HepG2 (cell line): Measurements from ENCODE around the gene EIF5A. TPM values are rescaled to one million over a fixed set of nuclear protein-coding genes. Genes with fewer than 3 reads are reported as not detected.

Source experiments
- ATAC-seq: fragments of 200-7000 bp; cut with Tn5 transposase; 3 replicates; pipeline ENCODE4 v1.9.1; 2020; ENCODE audit warnings: mild to moderate bottlenecking, moderate library complexity
- BruUV-seq: library from RNA; stranded (reverse); fragments of 400-500 nt; replicated peaks from 2 replicates; lab custom pipeline; 2021; lab: Mats Ljungman, UMichigan
- CTCF ChIA-PET: fragments of 300-600 bp; formaldehyde crosslinking; extraction: SDS; loops from one replicate; lab custom pipeline; 2021; ENCODE audit warnings: low total read pairs, inconsistent platforms, low intra/inter-chr PET ratio; lab: Yijun Ruan, JAX
- POLR2A ChIA-PET: fragments of 350-600 bp; sonication (Branson Sonifier 250); formaldehyde crosslinking; loops from one replicate; lab custom pipeline; 2020; ENCODE audit warnings: antibody characterized with exemption, inconsistent platforms; lab: Yijun Ruan, JAX
- DNase-seq: peaks from one replicate; pipeline ENCODE4 v3.0.0-alpha.2; 2015; ENCODE audit warnings: low spot score
- FAIRE-seq: peaks from 3 replicates; lab custom pipeline; 2011; peaks lifted over from hg19 to GRCh38; lab: Jason Lieb, UNC
- H2AFZ ChIP-seq: one replicate; pipeline ENCODE4 v1.6.1; 2011; ENCODE audit warnings: low read length, inconsistent platforms
- H3K27ac ChIP-seq: fragments of 300-600 bp; 3 replicates; pipeline ENCODE4 v1.8.0; 2011; ENCODE audit warnings: mixed run types, mild to moderate bottlenecking, mixed read lengths, low read length, inconsistent platforms; ENCODE audit not compliant: insufficient read depth; ENCODE audit errors: extremely low read length
- H3K27me3 ChIP-seq, 2 experiments: fragments of 200-600 bp in 1 of 2; 2 replicates in 1 of 2; 3 replicates in 1 of 2; pipeline versions ENCODE4 v1.6.0 to v1.8.0; 2011; ENCODE audit warnings: low read length in 2 of 2, mild to moderate bottlenecking in 2 of 2, moderate library complexity in 2 of 2, inconsistent platforms in 1 of 2; ENCODE audit not compliant: insufficient read depth in 2 of 2, control insufficient read depth in 1 of 2
- H3K36me3 ChIP-seq, 2 experiments: fragments of 200-600 bp in 1 of 2; replicated peaks in 1 of 2; 2 replicates in 1 of 2; 3 replicates in 1 of 2; pipeline versions ENCODE4 v1.5.1 to v1.8.0; 2011; ENCODE audit warnings: low read length in 2 of 2, inconsistent platforms in 1 of 2; ENCODE audit not compliant: insufficient read depth in 2 of 2, control insufficient read depth in 1 of 2
- H3K4me1 ChIP-seq: 2 replicates; pipeline ENCODE4 v1.5.1; 2012; ENCODE audit warnings: low read length, inconsistent platforms; ENCODE audit not compliant: insufficient read depth
- H3K4me2 ChIP-seq: 2 replicates; pipeline ENCODE4 v1.6.0; 2011; ENCODE audit warnings: low read depth, low read length, inconsistent platforms
- H3K4me3 ChIP-seq, 3 experiments: fragments of 200-600 bp in 1 of 3; sonication (generic), shearing (Covaris generic) in 1 of 3; replicated peaks in 1 of 3; 2 replicates each; pipeline ENCODE4 v1.5.1; 2011 to 2016; ENCODE audit warnings: low read length in 3 of 3, inconsistent platforms in 2 of 3, low read depth in 2 of 3, mild to moderate bottlenecking in 2 of 3, control low read depth in 1 of 3, mixed read lengths in 1 of 3; ENCODE audit not compliant: insufficient read depth in 1 of 3
- H3K79me2 ChIP-seq: one replicate; pipeline ENCODE4 v1.6.1; 2011; ENCODE audit warnings: low read length, inconsistent platforms; ENCODE audit not compliant: insufficient read depth
- H3K9ac ChIP-seq: 2 replicates; pipeline ENCODE4 v1.6.0; 2011; ENCODE audit warnings: mild to moderate bottlenecking, low read depth, low read length, inconsistent platforms; ENCODE audit not compliant: insufficient read depth
- H3K9me3 ChIP-seq: 2 replicates; pipeline ENCODE4 v1.5.1; 2012; ENCODE audit warnings: mild to moderate bottlenecking, low read length
- H4K20me1 ChIP-seq: 2 replicates; pipeline ENCODE4 v1.6.0; 2011; ENCODE audit warnings: inconsistent platforms, mild to moderate bottlenecking, low read length, moderate library complexity; ENCODE audit not compliant: insufficient read depth
- ARID2 ChIP-seq: sonication (generic); formaldehyde crosslinking; IDR thresholded peaks from 2 replicates; pipeline ENCODE4 v1.8.1; 2022; ENCODE audit warnings: mild to moderate bottlenecking, missing genetic modification reagents, borderline replicate concordance
- ARNT2 ChIP-seq: sonication (generic); formaldehyde crosslinking; IDR thresholded peaks from 2 replicates; pipeline ENCODE4 v1.8.0; 2022; ENCODE audit warnings: mild to moderate bottlenecking, low read depth, missing genetic modification reagents, moderate library complexity
- ATF5 ChIP-seq: sonication (generic); formaldehyde crosslinking; IDR thresholded peaks from 2 replicates; pipeline ENCODE4 v1.4.0; 2020; ENCODE audit warnings: mild to moderate bottlenecking, low read depth, missing genetic modification reagents
- BATF2 ChIP-seq: sonication (generic); formaldehyde crosslinking; IDR thresholded peaks from 2 replicates; pipeline ENCODE4 v1.8.0; 2022; ENCODE audit warnings: mild to moderate bottlenecking, missing genetic modification reagents, moderate library complexity
- CBX1 ChIP-seq: IDR thresholded peaks from one replicate; pipeline ENCODE4 v1.6.1; 2016; ENCODE audit warnings: antibody characterized with exemption, low read depth
- EZH2 ChIP-seq: conservative IDR thresholded peaks from 2 replicates; pipeline ENCODE4 v1.6.1; 2012; ENCODE audit warnings: mild to moderate bottlenecking, low read depth, low read length, moderate library complexity
- GATAD2A ChIP-seq: IDR thresholded peaks from 2 replicates; pipeline ENCODE4 v1.6.1; 2016
- GTF3A ChIP-seq: sonication (generic); formaldehyde crosslinking; conservative IDR thresholded peaks from 2 replicates; pipeline ENCODE4 v1.4.0; 2020; ENCODE audit warnings: mild to moderate bottlenecking, missing genetic modification reagents
- HIVEP1 ChIP-seq: sonication (generic); formaldehyde crosslinking; IDR thresholded peaks from 2 replicates; pipeline ENCODE4 v1.4.0; 2020; ENCODE audit warnings: mild to moderate bottlenecking, missing genetic modification reagents
- MXD4 ChIP-seq: IDR thresholded peaks from 2 replicates; pipeline ENCODE4 v1.6.1; 2016; ENCODE audit warnings: mild to moderate bottlenecking, missing biosample characterization, missing genetic modification reagents
- NR3C1 ChIP-seq: sonication (generic); formaldehyde crosslinking; IDR thresholded peaks from 2 replicates; pipeline ENCODE4 v1.4.0; 2020; ENCODE audit warnings: missing genetic modification reagents
- SNAI1 ChIP-seq: sonication (generic); formaldehyde crosslinking; IDR thresholded peaks from 2 replicates; pipeline ENCODE4 v1.5.0; 2020; ENCODE audit warnings: mild to moderate bottlenecking, missing genetic modification reagents, borderline replicate concordance
- ZBTB49 ChIP-seq: sonication (generic); formaldehyde crosslinking; IDR thresholded peaks from 2 replicates; pipeline ENCODE4 v1.4.0; 2020; ENCODE audit warnings: missing genetic modification reagents, borderline replicate concordance
- ZNF512B ChIP-seq: sonication (generic); formaldehyde crosslinking; IDR thresholded peaks from 2 replicates; pipeline ENCODE4 v1.5.1; 2020; ENCODE audit warnings: missing genetic modification reagents, mild to moderate bottlenecking, borderline replicate concordance
- ZNF644 ChIP-seq: IDR thresholded peaks from 2 replicates; pipeline ENCODE4 v1.6.1; 2016; ENCODE audit warnings: low read depth
- ZNF83 ChIP-seq: sonication (generic); formaldehyde crosslinking; IDR thresholded peaks from 2 replicates; pipeline ENCODE4 v1.4.0; 2020; ENCODE audit warnings: missing genetic modification reagents, mild to moderate bottlenecking, borderline replicate concordance
- WGBS: methylation state at CpG from one replicate; pipeline ENCODE4 v1.1.6; 2017; ENCODE audit warnings: low lambda C conversion rate; 5-methylcytosine and 5-hydroxymethylcytosine counted together
- in situ Hi-C: cut with HindIII; loops from 2 replicates; pipeline ENCODE4 v1.10.0; 2017; ENCODE audit warnings: low pct_unique_long_range_greater_than_20kb; ENCODE audit not compliant: extremely low pct_ligation_motif_present
- intact Hi-C: fragments of 100-400 bp; cut with micrococcal nuclease; formaldehyde crosslinking; loops from one replicate; pipeline ENCODE4 v1.10.0; 2022; ENCODE audit not compliant: unreplicated experiment
- polyA plus RNA-seq, 8 experiments: library from polyadenylated mRNA; depleted of rRNA in 3 of 8; stranded (reverse) in 7 of 8; unstranded in 1 of 8; fragments of >200 nt; fragmentation: Illumina TruSeq in 4 of 8; extraction: Trizol in 4 of 8; gene quantifications; 2 replicates each; pipeline versions ENCODE4 v1.2.1 to v1.2.3, GENCODE V29; 2011 to 2016; ENCODE audit warnings: low read depth in 4 of 8, missing spikeins in 1 of 8, mixed read lengths in 1 of 8; ENCODE audit not compliant: insufficient read depth in 1 of 8
- total RNA-seq, 5 experiments: library from RNA; depleted of rRNA; stranded (reverse); fragments of >200 nt; fragmentation: Illumina TruSeq; extraction: Trizol; gene quantifications; 2 replicates each; pipeline ENCODE4 v1.2.3, GENCODE V29; 2016; ENCODE audit warnings: low read depth in 1 of 5

EIF5A gene
- total and polyA plus RNA-seq, 2 of the 13 experiments (the other 11 are each of a cell fraction or from before 2014, with no cell fraction given): 319 to 337 TPM

- peaks cover 15 to 39% of the 10 kb centered on the region in 2 experiments for H3K36me3 ChIP-seq
- no peak overlapping the region for H2AFZ ChIP-seq
- H3K27me3 ChIP-seq: peaks cover 0 to 2% of the 10 kb centered on the region in 2 experiments; a peak in 1 of 5 replicates
- H3K4me3 ChIP-seq: no peak overlapping the region
- POLR2A ChIA-PET: no interaction called here
- CTCF ChIA-PET: no interaction called here
- ATAC-seq (no peak), DNase-seq (no peak), FAIRE-seq (no peak)
- H4K20me1 ChIP-seq: no peaks in the 10 kb centered on the region
- BruUV-seq: no TSS peak
- in situ Hi-C loops: no loop called here
- intact Hi-C loops: no loop called here
- no peak for TF ChIP-seq BATF2 (CRISPR knock-in tag)
- no peak for TF ChIP-seq ZBTB49 (CRISPR knock-in tag)
- TF ChIP-seq SNAI1 (CRISPR knock-in tag): no peak
- TF ChIP-seq MXD4 (CRISPR knock-in tag): no peak
- TF ChIP-seq ARNT2 (CRISPR knock-in tag): no peak
- TF ChIP-seq ZNF512B (CRISPR knock-in tag): no peak
- TF ChIP-seq EZH2: no peak
- no peak for TF ChIP-seq CBX1
- TF ChIP-seq GTF3A (CRISPR knock-in tag): no peak
- no peak for TF ChIP-seq ZNF83 (CRISPR knock-in tag)
- TF ChIP-seq HIVEP1 (CRISPR knock-in tag): no peak
- TF ChIP-seq ARID2: no peak
- no peak for TF ChIP-seq NR3C1 (CRISPR knock-in tag)
- no peak for TF ChIP-seq GATAD2A
- no peak for TF ChIP-seq ZNF644 (CRISPR knock-in tag)
- TF ChIP-seq ATF5 (CRISPR knock-in tag): no peak
- no peak overlapping the region for H3K4me2 ChIP-seq
- no peak overlapping the region for H3K27ac ChIP-seq
- peaks cover 24% of the 10 kb centered on the region for H3K4me1 ChIP-seq
- peaks cover 12% of the 10 kb centered on the region for H3K79me2 ChIP-seq
- H3K9me3 ChIP-seq: no peaks in the 10 kb centered on the region
- H3K9ac ChIP-seq: no peak overlapping the region
- 98% methylated on average over 7 of the region's 7 CpGs for WGBS
These were observed 19.6 kb downstream of the EIF5A start for GRCh38 chr17:7327056-7327455.
